A673 (cell line): ENCODE measurements around the gene FAM24A. TPM values are rescaled to one million over a fixed set of nuclear protein-coding genes. Genes with fewer than 3 reads are reported as not detected.

Source experiments
- BruUV-seq: library from RNA; stranded (reverse); fragments of 400-500 nt; replicated peaks from 2 replicates; lab custom pipeline; 2021; lab: Mats Ljungman, UMichigan
- CTCF ChIA-PET: fragments of 300-600 bp; sonication (Branson Sonifier 250); formaldehyde crosslinking; loops from one replicate; lab custom pipeline; 2022; ENCODE audit warnings: antibody characterized with exemption; lab: Charles Lee
- POLR2A ChIA-PET: fragments of 300-600 bp; sonication (Branson Sonifier 250); formaldehyde crosslinking; loops from one replicate; lab custom pipeline; 2022; ENCODE audit warnings: antibody characterized with exemption; ENCODE audit not compliant: low non-redundant PET; lab: Charles Lee
- DNase-seq: peaks from one replicate; pipeline ENCODE4 v3.0.0-alpha.2; 2015; ENCODE audit warnings: low spot score
- H3K27ac ChIP-seq: fragments of 200-600 bp; sonication (generic); 2 replicates; pipeline ENCODE4 v1.5.1; 2016; ENCODE audit warnings: mixed run types, low read depth, mild to moderate bottlenecking, mixed read lengths, antibody characterized with exemption, low read length; ENCODE audit not compliant: poor library complexity, severe bottlenecking
- H3K27me3 ChIP-seq: fragments of 200-600 bp; sonication (generic); replicated peaks from 2 replicates; pipeline ENCODE4 v1.6.1; 2017; ENCODE audit warnings: mixed run types, low read depth, mild to moderate bottlenecking, mixed read lengths, antibody characterized with exemption, low read length; ENCODE audit not compliant: insufficient read depth, poor library complexity
- H3K36me3 ChIP-seq: fragments of 200-600 bp; sonication (generic); 2 replicates; pipeline ENCODE4 v1.6.1; 2016; ENCODE audit warnings: mixed run types, mild to moderate bottlenecking, mixed read lengths, antibody characterized with exemption, low read length; ENCODE audit not compliant: insufficient read depth, poor library complexity, severe bottlenecking
- H3K4me1 ChIP-seq: fragments of 200-600 bp; sonication (generic); 2 replicates; pipeline ENCODE4 v1.6.1; 2017; ENCODE audit warnings: mixed run types, mild to moderate bottlenecking, mixed read lengths, antibody characterized with exemption, low read length; ENCODE audit not compliant: insufficient read depth, poor library complexity, severe bottlenecking
- H3K4me3 ChIP-seq: fragments of 200-600 bp; sonication (generic); 2 replicates; pipeline ENCODE4 v1.5.1; 2016; ENCODE audit warnings: low read depth, mixed run types, mild to moderate bottlenecking, mixed read lengths, low read length; ENCODE audit not compliant: poor library complexity, severe bottlenecking
- H3K9me3 ChIP-seq: fragments of 200-600 bp; sonication (generic); 2 replicates; pipeline ENCODE4 v1.6.1; 2016; ENCODE audit warnings: mixed run types, low read depth, mild to moderate bottlenecking, mixed read lengths, antibody characterized with exemption, low read length; ENCODE audit not compliant: poor library complexity, severe bottlenecking
- EZH2 ChIP-seq: fragments of 200-600 bp; sonication (generic); IDR thresholded peaks from 2 replicates; pipeline ENCODE4 v1.6.1; 2017; ENCODE audit warnings: borderline replicate concordance, low read depth, mild to moderate bottlenecking, mixed read lengths, antibody characterized with exemption, low read length; ENCODE audit not compliant: poor library complexity, severe bottlenecking
- intact Hi-C: fragments of 100-400 bp; cut with micrococcal nuclease; formaldehyde crosslinking; loops from one replicate; pipeline ENCODE4 v1.10.0; 2022; ENCODE audit not compliant: unreplicated experiment
- total RNA-seq: library from RNA; stranded (reverse); gene quantifications from 2 replicates; pipeline ENCODE4 v1.2.3, GENCODE V29; 2021
- TF ChIP-seq, protein P1 (sequence below): fragments of 300-800, 200-600 bp; sonication (generic); conservative IDR thresholded peaks from 2 replicates; pipeline ENCODE4 v1.5.1; 2017; ENCODE audit warnings: low read depth, mild to moderate bottlenecking, antibody characterized with exemption, low read length, moderate library complexity, mixed read lengths

The FAM24A gene
- total RNA-seq, 1 experiment from 2014 or later: not detected

DNA sequence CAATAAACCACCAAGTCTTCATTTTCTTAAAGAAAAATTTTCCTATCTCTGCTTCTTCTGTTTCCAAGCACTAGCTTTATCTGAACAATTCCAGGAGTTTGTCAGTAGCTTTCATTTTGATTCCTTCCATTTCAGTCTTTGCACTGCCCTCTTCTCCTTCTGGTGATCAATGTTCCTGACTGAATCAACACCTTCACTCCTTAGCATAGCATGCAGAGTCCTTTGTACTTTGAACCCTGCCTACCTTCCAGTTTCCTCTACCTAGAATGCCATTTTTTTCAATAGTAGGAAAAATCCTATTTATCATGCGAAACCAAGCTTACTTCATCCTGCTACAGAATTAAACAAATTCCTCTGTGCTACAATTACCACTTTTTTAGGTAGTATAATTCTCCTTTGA lies 45.5 kb downstream of the FAM24A start:
- Histone ChIP-seq H3K27ac (no peak overlapping the region), H3K4me3 (no peak overlapping the region), H3K27me3 (no peaks in the 10 kb centered on the region), H3K4me1 (no peaks in the 10 kb centered on the region), H3K36me3 (no peaks in the 10 kb centered on the region), H3K9me3 (peaks cover 6% of the 10 kb centered on the region)
- intact Hi-C loops: no loop called here
- no TSS peak for BruUV-seq
- no peak for TF ChIP-seq EZH2
- TF ChIP-seq, protein P1, sequence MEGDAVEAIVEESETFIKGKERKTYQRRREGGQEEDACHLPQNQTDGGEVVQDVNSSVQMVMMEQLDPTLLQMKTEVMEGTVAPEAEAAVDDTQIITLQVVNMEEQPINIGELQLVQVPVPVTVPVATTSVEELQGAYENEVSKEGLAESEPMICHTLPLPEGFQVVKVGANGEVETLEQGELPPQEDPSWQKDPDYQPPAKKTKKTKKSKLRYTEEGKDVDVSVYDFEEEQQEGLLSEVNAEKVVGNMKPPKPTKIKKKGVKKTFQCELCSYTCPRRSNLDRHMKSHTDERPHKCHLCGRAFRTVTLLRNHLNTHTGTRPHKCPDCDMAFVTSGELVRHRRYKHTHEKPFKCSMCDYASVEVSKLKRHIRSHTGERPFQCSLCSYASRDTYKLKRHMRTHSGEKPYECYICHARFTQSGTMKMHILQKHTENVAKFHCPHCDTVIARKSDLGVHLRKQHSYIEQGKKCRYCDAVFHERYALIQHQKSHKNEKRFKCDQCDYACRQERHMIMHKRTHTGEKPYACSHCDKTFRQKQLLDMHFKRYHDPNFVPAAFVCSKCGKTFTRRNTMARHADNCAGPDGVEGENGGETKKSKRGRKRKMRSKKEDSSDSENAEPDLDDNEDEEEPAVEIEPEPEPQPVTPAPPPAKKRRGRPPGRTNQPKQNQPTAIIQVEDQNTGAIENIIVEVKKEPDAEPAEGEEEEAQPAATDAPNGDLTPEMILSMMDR: no peak
- no peak for DNase-seq
- ChIA-PET POLR2A (no interaction called here), CTCF (no interaction called here)

DNA sequence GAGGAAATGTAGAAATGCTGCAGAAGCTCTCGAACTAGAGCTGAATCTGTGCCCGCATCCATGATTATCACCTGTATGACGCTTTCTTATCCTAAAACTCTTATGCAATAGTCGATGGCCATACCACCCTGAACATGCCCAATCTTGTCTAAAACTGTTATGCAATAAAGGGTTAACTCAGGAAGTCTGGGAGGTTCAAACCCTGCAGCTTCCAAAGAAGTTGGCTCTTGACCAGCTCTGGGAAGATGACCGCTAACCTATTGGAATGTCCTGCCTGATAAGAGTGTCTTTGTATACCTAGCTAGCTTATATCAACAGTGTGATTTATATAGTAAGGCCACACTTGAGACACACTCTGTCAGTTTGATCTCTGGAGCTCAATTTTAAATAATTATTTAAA lies 47.1 kb downstream of the FAM24A start:
- POLR2A ChIA-PET: no interaction called here
- no peak for DNase-seq
- H3K36me3 ChIP-seq: no peaks in the 10 kb centered on the region
- no peak for TF ChIP-seq EZH2
- TF ChIP-seq, protein P1: no peak
- no TSS peak for BruUV-seq
- no peak overlapping the region for H3K27ac ChIP-seq
- H3K4me3 ChIP-seq: no peak overlapping the region
- H3K27me3 ChIP-seq: no peaks in the 10 kb centered on the region
- intact Hi-C loops: no loop called here
- no peaks in the 10 kb centered on the region for H3K4me1 ChIP-seq
- CTCF ChIA-PET: no interaction called here
- peaks cover 6% of the 10 kb centered on the region for H3K9me3 ChIP-seq

- no peak for DNase-seq
- Histone ChIP-seq H3K4me1 (no peaks in the 10 kb centered on the region), H3K27me3 (no peaks in the 10 kb centered on the region), H3K9me3 (no peaks in the 10 kb centered on the region), H3K4me3 (no peak overlapping the region), H3K36me3 (no peaks in the 10 kb centered on the region), H3K27ac (no peak overlapping the region)
- no TSS peak for BruUV-seq
- intact Hi-C loops: no loop called here
- ChIA-PET POLR2A (no interaction called here), CTCF (no interaction called here)
- TF ChIP-seq, protein P1: no peak
- no peak for TF ChIP-seq EZH2
Observed at GRCh38 chr10:122962405-122962804, 52.0 kb downstream of the FAM24A start.

Other genes starting within 250 kb of the FAM24A start
- not detected in 2 replicates for gene C10orf120, start 210.8 kb upstream of the FAM24A start, total RNA-seq
- gene CUZD1, start 64.8 kb upstream of the FAM24A start, total RNA-seq: 1.6 and 2.1 TPM in 2 replicates
- gene FAM24B, start 31.0 kb upstream of the FAM24A start, total RNA-seq: 7.0 and 8.0 TPM in 2 replicates
- 14.2 and 17.7 TPM in 2 replicates for gene C10orf88, start 43.6 kb downstream of the FAM24A start, total RNA-seq
- 4.5 and 5.7 TPM in 2 replicates for gene PSTK, start 69.8 kb downstream of the FAM24A start, total RNA-seq
- 13.8 and 14.4 TPM in 2 replicates for gene IKZF5, start 98.2 kb downstream of the FAM24A start, total RNA-seq
- gene ACADSB, start 98.4 kb downstream of the FAM24A start, total RNA-seq: 20.4 and 27.8 TPM in 2 replicates
- gene HMX3, start 225.4 kb downstream of the FAM24A start, total RNA-seq: 0.26 TPM in 1 of 2 replicates, not detected in the other
- gene HMX2, start 237.5 kb downstream of the FAM24A start, total RNA-seq: not detected in 2 replicates
- 196 and 207 TPM in 2 replicates for gene BUB3, start 243.8 kb downstream of the FAM24A start, total RNA-seq